ENCODE results near the gene MRPS33. TPM values are rescaled to one million over a fixed set of nuclear protein-coding genes. Genes with fewer than 3 reads are reported as not detected.
"Not testable (repeated sequence)": the region's sequence is repeated elsewhere in the genome, so short reads cannot be mapped to it uniquely, and the experiment has no call there.

MRPS33 gene
- total RNA-seq = 65.0 and 65.6 TPM in 2 replicates

- intact Hi-C loops (cut with micrococcal nuclease) = loop anchor here (1.0 to 10.0 kb wide), 9 partner anchors 9 to 724 kb away; partner anchors contain the start of genes AGK, MKRN1, NDUFB2 and RAB19
Observed at GRCh38 chr7:141014524-141015395, at the start of gene MRPS33. MRPS33 (minus strand) TSS chr7:141014952; CDS start chr7:141010633, 4,319 bp downstream.

GRCh38 chr7:141057788-141058187 is 43.0 kb upstream of the MRPS33 start:
- intact Hi-C loops (cut with micrococcal nuclease) = no loop called here

DNA sequence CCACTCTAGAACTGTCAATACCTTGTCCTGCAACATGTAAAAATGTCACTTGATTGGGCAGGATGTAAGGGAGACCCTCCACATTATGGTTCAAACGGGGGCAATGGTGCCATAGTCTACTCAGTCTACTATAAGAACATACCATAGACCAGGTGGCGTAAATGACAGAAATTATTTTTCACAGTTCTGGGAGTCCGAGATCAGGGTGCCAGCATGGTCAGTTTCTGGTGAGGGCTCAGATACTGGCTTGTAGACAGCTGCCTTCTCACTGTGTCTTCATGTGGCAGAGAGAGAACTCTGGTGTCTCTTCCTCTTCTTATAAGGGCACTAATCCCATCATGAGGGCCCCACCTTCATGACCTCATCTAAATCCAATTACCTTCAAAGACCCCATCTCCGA is 40.4 kb upstream of the MRPS33 start:
- intact Hi-C loops (cut with micrococcal nuclease) = no loop called here

DNA sequence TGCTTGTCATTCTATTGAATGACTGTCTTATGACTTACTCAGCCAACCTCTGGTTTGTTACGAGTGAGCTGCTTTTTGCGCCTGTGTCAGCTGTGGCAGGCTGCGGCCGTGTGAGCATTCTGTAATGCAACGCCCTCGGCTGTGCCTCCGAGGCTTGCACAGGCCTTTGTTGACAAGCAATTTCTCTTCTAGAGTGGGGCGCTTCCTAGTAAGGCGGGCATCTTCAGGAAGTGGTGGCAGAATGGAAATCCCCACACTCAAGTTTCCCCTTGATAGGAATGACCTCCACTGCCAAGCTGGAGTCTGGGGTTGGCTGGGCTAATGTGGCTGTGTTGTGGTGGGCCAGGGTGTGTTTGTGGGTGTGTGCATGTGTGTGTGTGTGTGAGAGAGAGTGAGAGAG is 38.9 kb upstream of the MRPS33 start:
- intact Hi-C loops (cut with micrococcal nuclease) = no loop called here

GRCh38 chr7:141045842-141046620 is 31.3 kb upstream of the MRPS33 start:
- intact Hi-C loops (cut with micrococcal nuclease) = no loop called here

GRCh38 chr7:141045126-141045841 is 30.5 kb upstream of the MRPS33 start:
- intact Hi-C loops (cut with micrococcal nuclease) = no loop called here

GRCh38 chr7:141043616-141044015 is 28.9 kb upstream of the MRPS33 start:
- intact Hi-C loops (cut with micrococcal nuclease) = no loop called here

GRCh38 chr7:141042222-141043193 is 27.8 kb upstream of the MRPS33 start:
- intact Hi-C loops (cut with micrococcal nuclease) = no loop called here

- intact Hi-C loops (cut with micrococcal nuclease) = no loop called here
Observed at GRCh38 chr7:141039376-141039775, 24.6 kb upstream of the MRPS33 start.

- intact Hi-C loops (cut with micrococcal nuclease) = not testable (repeated sequence)
Observed at GRCh38 chr7:141038100-141038499, 23.3 kb upstream of the MRPS33 start.

GRCh38 chr7:141032539-141033323 is 18.0 kb upstream of the MRPS33 start:
- intact Hi-C loops (cut with micrococcal nuclease) = not testable (repeated sequence)

- intact Hi-C loops (cut with micrococcal nuclease) = no loop called here
Observed at GRCh38 chr7:141028767-141029166, 14.0 kb upstream of the MRPS33 start.

- intact Hi-C loops (cut with micrococcal nuclease) = no loop called here
Observed at GRCh38 chr7:141027043-141027442, 12.3 kb upstream of the MRPS33 start.

- intact Hi-C loops (cut with micrococcal nuclease) = no loop called here
Observed at GRCh38 chr7:141024668-141025067, 9.9 kb upstream of the MRPS33 start.

DNA sequence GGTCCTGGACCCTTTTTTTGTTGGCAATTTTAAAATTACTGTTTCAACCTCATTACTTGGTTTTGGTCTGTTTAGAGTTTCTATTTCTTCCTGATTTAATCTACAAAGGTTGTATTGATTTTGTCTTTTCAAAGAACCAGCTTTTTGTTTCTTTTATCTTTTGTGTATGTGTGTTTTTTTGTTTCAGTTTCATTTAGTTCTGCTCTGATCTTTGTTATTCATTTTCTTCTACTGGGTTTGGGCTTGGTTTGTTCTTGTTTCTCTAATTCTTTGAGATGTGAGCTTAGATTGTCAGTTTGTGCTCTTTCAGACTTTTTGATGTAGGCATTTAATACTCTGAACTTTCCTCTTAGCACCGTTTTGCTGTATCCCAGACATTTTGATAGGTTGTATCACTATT is 8.5 kb upstream of the MRPS33 start:
- intact Hi-C loops (cut with micrococcal nuclease) = loop anchor here (1.0 kb wide), 1 partner anchor 8 kb away; no protein-coding TSS in a partner anchor

- intact Hi-C loops (cut with micrococcal nuclease) = loop anchor here (10.0 kb wide), 1 partner anchor 613 kb away; the partner anchor contains the start of gene RAB19
Observed at GRCh38 chr7:141017555-141017954, 2.8 kb upstream of the MRPS33 start.

DNA sequence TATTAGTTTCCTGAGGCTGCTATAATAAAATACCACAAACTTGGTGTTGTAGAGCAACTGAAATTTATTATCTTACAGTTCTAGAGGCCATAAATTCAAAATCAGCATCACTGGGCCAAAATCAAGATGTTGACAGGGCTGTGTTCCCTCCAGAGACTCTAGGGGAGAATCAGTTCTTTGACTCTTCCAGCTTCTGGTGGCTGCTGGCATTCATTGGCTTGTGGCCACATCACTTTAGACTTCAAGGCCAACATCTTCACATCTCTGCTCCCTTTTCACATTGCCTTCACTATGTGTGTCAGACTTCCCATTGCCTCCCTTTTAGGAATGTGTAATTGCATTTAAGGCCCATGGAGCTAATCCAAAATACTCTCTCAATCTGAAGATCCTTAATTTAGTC is 1.6 kb upstream of the MRPS33 start:
- intact Hi-C loops (cut with micrococcal nuclease) = loop anchor here (10.0 kb wide), 1 partner anchor 612 kb away; the partner anchor contains the start of gene RAB19

- intact Hi-C loops (cut with micrococcal nuclease) = loop anchor here (1.0 to 10.0 kb wide), 7 partner anchors 89 to 724 kb away; partner anchors contain the start of genes AGK, MKRN1, RAB19 and SSBP1
Observed at GRCh38 chr7:141014125-141014523, 628 bp downstream of the MRPS33 start.

- intact Hi-C loops (cut with micrococcal nuclease) = loop anchor here (2.0 to 10.0 kb wide), 4 partner anchors 59 to 609 kb away; partner anchors contain the start of genes AGK and RAB19
Observed at GRCh38 chr7:141013345-141013715, 1.4 kb downstream of the MRPS33 start.
